Measurements from ENCODE around the gene ADARB1. TPM values are rescaled to one million over a fixed set of nuclear protein-coding genes. Genes with fewer than 3 reads are reported as not detected.

Gene ADARB1
- polyA plus RNA-seq, 1 of the 3 experiments (the other 2 are of a cell fraction): 7.8 TPM

DNA sequence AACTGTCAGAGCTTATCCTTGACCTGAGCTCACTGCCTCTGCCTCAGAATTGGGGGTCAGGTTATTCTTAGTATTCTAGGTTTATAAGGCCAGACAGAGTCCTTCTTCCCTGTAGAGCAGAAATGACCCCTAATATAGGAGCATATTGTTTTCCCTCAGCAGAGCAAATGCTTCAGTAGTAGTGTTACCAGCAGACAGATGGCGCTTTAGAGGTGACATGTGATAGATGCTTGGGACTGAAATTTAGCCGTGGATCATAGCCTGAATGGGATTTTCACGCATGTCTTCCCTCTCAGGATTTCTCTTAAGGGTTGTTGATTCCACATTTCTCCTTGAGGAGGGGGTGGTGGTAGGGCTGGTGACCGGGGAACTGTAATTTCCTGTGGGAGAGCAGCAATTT lies 24.5 kb downstream of the ADARB1 start (continued):
- TF ChIP-seq, protein P1, sequence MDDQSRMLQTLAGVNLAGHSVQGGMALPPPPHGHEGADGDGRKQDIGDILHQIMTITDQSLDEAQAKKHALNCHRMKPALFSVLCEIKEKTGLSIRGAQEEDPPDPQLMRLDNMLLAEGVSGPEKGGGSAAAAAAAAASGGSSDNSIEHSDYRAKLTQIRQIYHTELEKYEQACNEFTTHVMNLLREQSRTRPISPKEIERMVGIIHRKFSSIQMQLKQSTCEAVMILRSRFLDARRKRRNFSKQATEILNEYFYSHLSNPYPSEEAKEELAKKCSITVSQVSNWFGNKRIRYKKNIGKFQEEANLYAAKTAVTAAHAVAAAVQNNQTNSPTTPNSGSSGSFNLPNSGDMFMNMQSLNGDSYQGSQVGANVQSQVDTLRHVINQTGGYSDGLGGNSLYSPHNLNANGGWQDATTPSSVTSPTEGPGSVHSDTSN (IDR thresholded peaks at IDR 0.05): no peak
- TF ChIP-seq, protein P2, sequence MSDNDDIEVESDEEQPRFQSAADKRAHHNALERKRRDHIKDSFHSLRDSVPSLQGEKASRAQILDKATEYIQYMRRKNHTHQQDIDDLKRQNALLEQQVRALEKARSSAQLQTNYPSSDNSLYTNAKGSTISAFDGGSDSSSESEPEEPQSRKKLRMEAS (IDR thresholded peaks at IDR 0.05; ENCODE audit: low read depth): no peak
- TF ChIP-seq RFX5 (IDR thresholded peaks at IDR 0.05; ENCODE audit: low read length) (no peak), FOXJ3 (CRISPR knock-in tag; IDR thresholded peaks at IDR 0.05) (no peak), ELF1 (IDR thresholded peaks at IDR 0.05) (no peak), TCF12 (IDR thresholded peaks at IDR 0.05) (no peak), CHD2 (IDR thresholded peaks at IDR 0.05; ENCODE audit: low read length, partially characterized antibody) (no peak)

DNA sequence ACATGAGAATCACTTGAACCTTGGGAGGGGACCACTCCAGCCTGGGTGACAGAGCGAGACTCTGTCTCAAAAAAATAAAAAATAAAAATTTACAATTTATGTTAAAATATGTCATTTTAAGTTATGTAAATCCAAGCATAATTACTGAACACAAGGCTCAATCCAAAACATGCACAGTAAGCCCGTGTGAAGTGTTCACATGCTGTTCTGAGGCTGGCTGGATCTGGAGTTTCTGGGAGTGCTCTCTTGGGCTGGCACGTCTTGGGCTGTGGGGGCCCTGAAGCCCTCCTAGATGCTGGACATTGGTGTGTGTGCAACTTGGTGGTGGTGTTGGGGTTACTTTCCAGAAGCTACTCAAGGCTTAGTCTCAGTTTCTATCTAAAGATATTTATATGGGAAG lies 25.2 kb downstream of the ADARB1 start:
- Histone ChIP-seq H3K4me2 (no peak overlapping the region), H3K9ac (no peak overlapping the region), H3K27me3 (ENCODE audit: insufficient read depth) (no peaks in the 10 kb centered on the region), H3K27ac (ENCODE audit: low read depth in 2 of 2, low read length in 1 of 2) (no peak overlapping the region), H3K79me2 (ENCODE audit: insufficient read depth) (peaks cover 10% of the 10 kb centered on the region), H2AFZ (ENCODE audit: low read depth) (no peak overlapping the region), H3K4me3 (ENCODE audit: low read depth in 2 of 2, low read length in 1 of 2) (no peak overlapping the region), H3F3A (replicated peaks; ENCODE audit: insufficient read depth) (peaks cover 9% of the 10 kb centered on the region), H3K36me3 (replicated peaks in 1 of 2; ENCODE audit: control insufficient read depth in 1 of 2, insufficient read depth in 2 of 2, low read length in 1 of 2) (no peaks in the 10 kb centered on the region), H3K4me1 (ENCODE audit: control insufficient read depth in 1 of 2, insufficient read depth in 2 of 2, low read depth in 1 of 2, low read length in 1 of 2) (peaks cover 27 to 52% of the 10 kb centered on the region in 2 experiments; a peak in 3 of 4 replicates), H3K9me2 (no peaks in the 10 kb centered on the region), H3K9me3 (no peaks in the 10 kb centered on the region), H4K20me1 (ENCODE audit: insufficient read depth) (no peaks in the 10 kb centered on the region)
- ChIA-PET POLR2A (no interaction called here), CTCF (interaction anchor here (0.6 to 8.3 kb wide), 14 partner anchors 8 to 721 kb away, joined by 3 to 78 read pairs (median 4); no protein-coding TSS in a partner anchor)
- TF ChIP-seq POLR2AphosphoS5 (IDR thresholded peaks at IDR 0.05; ENCODE audit: low read depth, low read length) (no peak), RXRA (IDR thresholded peaks at IDR 0.05; ENCODE audit: borderline replicate concordance, low read depth) (no peak)
- TF ChIP-seq, protein P1 (IDR thresholded peaks at IDR 0.05): no peak
- DNase-seq: no peak
- WGBS (ENCODE audit: low lambda C conversion rate): 94% methylated on average over 3 of the region's 3 CpGs

DNA sequence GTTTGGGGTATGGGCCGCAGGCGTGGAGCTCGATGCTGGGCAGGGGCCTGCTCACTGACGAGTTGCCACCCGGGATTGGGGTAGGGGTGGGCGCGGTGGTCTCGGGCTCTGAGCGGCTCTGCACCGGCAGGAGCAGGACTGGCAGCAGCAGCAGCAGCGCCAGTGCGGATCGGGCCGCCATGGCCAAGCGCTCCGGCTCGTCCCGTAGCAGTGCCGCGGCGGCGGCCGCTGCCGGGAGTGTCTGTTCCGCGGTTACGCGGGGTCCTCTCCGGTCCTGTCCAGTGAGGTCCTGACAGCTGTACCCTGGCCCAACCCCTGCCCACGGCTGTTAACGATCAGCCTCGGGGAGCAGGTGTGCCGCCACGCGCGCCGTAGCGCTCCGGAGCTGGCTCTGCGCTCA lies 26.5 kb downstream of the ADARB1 start:
- no peaks in the 10 kb centered on the region for H4K20me1 ChIP-seq (ENCODE audit: insufficient read depth)
- WGBS (ENCODE audit: low lambda C conversion rate): no CpG with 5 or more reads among the region's 40 CpGs
- H3K27me3 ChIP-seq (ENCODE audit: insufficient read depth): no peaks in the 10 kb centered on the region
- no peak overlapping the region for H3K4me3 ChIP-seq (ENCODE audit: low read depth in 2 of 2, low read length in 1 of 2)
- no peaks in the 10 kb centered on the region for H3K9me2 ChIP-seq
- no peak overlapping the region for H3K9ac ChIP-seq
- peaks cover 10% of the 10 kb centered on the region for H3K79me2 ChIP-seq (ENCODE audit: insufficient read depth)
- DNase-seq: no peak
- CTCF ChIA-PET: interaction anchor here (0.6 to 8.3 kb wide), 5 partner anchors 23 to 152 kb away, joined by 4 to 78 read pairs (median 24); partner anchors contain the start of gene ADARB1
- H3K27ac ChIP-seq (ENCODE audit: low read depth in 2 of 2, low read length in 1 of 2): no peak overlapping the region
- POLR2A ChIA-PET: no interaction called here
- H3K4me1 ChIP-seq (ENCODE audit: control insufficient read depth in 1 of 2, insufficient read depth in 2 of 2, low read depth in 1 of 2, low read length in 1 of 2): peaks cover 31 to 40% of the 10 kb centered on the region in 2 experiments; a peak in 2 of 4 replicates
- no peaks in the 10 kb centered on the region for H3K36me3 ChIP-seq (replicated peaks in 1 of 2; ENCODE audit: control insufficient read depth in 1 of 2, insufficient read depth in 2 of 2, low read length in 1 of 2)
- H3K4me2 ChIP-seq: no peak overlapping the region
- H3F3A ChIP-seq (replicated peaks; ENCODE audit: insufficient read depth): peaks cover 9% of the 10 kb centered on the region
- no peaks in the 10 kb centered on the region for H3K9me3 ChIP-seq
- H2AFZ ChIP-seq (ENCODE audit: low read depth): no peak overlapping the region
- TF ChIP-seq MXI1 (IDR thresholded peaks at IDR 0.05; ENCODE audit: low read depth, low read length) (no peak), MEF2A (IDR thresholded peaks at IDR 0.05; ENCODE audit: borderline replicate concordance, low read depth) (no peak), TAF1 (IDR thresholded peaks at IDR 0.05; ENCODE audit: borderline replicate concordance, low read depth, low read length) (no peak), RFX5 (IDR thresholded peaks at IDR 0.05; ENCODE audit: low read length) (no peak), NRF1 (IDR thresholded peaks at IDR 0.05; ENCODE audit: low read depth, low read length) (no peak), ELF1 (IDR thresholded peaks at IDR 0.05) (no peak), RAD21 (IDR thresholded peaks at IDR 0.05; ENCODE audit: low read length) (no peak), JUND (IDR thresholded peaks at IDR 0.05) (no peak)
- TF ChIP-seq, protein P3, sequence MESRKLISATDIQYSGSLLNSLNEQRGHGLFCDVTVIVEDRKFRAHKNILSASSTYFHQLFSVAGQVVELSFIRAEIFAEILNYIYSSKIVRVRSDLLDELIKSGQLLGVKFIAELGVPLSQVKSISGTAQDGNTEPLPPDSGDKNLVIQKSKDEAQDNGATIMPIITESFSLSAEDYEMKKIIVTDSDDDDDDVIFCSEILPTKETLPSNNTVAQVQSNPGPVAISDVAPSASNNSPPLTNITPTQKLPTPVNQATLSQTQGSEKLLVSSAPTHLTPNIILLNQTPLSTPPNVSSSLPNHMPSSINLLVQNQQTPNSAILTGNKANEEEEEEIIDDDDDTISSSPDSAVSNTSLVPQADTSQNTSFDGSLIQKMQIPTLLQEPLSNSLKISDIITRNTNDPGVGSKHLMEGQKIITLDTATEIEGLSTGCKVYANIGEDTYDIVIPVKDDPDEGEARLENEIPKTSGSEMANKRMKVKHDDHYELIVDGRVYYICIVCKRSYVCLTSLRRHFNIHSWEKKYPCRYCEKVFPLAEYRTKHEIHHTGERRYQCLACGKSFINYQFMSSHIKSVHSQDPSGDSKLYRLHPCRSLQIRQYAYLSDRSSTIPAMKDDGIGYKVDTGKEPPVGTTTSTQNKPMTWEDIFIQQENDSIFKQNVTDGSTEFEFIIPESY (IDR thresholded peaks at IDR 0.05; ENCODE audit: borderline replicate concordance, low read depth): no peak
- TF ChIP-seq, protein P4, sequence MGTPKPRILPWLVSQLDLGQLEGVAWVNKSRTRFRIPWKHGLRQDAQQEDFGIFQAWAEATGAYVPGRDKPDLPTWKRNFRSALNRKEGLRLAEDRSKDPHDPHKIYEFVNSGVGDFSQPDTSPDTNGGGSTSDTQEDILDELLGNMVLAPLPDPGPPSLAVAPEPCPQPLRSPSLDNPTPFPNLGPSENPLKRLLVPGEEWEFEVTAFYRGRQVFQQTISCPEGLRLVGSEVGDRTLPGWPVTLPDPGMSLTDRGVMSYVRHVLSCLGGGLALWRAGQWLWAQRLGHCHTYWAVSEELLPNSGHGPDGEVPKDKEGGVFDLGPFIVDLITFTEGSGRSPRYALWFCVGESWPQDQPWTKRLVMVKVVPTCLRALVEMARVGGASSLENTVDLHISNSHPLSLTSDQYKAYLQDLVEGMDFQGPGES (IDR thresholded peaks at IDR 0.05; ENCODE audit: low read depth, low read length): no peak
